Measurements from ENCODE around the gene HBP1. TPM values are rescaled to one million over a fixed set of nuclear protein-coding genes. Genes with fewer than 3 reads are reported as not detected.

Gene HBP1
- total RNA-seq, 1 donor from 2014 or later = 30.8 TPM

DNA sequence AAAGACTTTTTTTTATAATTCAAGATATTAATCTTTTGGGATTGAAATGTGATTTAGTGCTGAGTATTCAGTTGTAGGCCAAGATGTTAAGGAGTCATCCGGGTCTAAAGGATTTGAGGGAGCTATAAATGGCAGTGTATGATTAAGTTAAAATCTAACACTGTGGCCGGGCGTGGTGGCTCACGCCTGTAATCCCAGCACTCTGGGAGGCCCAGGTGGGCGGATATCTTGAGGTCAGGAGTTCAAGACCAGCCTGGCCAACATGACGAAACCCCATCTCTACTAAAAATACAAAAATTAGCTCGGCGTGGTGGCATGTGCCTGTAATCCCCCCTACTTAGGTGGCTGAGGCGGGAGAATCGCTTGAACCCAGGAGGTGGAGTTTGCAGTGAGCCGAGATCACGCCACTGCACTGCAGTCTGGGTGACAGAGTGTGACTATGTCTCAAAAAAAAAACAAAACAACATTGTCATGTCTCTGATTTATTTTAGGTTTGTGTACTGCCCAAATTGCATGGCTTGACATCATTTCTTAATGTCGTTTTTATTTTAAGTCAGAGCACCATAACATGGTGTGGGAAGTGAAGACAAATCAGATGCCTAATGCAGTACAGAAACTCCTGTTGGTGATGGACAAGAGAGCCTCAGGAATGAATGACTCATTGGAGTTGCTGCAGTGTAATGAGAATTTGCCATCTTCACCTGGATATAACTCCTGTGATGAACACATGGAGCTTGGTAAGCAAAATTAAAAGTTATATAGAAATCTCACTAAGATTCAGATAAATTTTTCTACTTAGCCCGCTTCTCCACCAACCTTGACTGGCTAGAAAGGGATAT, 10.7 kb downstream of the HBP1 start:
- intact Hi-C loops (cut with micrococcal nuclease) = no loop called here

DNA sequence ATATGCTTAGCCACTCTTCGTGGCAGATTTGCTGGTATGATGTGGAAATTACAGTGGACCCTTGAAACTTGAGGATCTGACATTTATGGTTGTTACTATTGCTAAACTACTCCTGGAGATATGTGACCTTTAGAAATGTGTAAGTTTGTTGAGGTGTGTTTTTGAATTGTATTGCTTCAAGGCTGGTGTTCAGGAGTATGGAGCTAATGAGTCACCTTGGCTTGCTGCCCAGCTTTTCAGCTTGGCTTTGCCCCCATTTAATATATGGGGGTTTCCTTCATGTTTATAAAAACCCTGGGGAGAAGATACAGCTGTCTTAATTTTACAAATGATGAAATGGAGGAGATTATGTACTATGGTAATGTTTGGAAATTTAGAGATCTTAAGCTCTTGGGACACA, 11.6 kb downstream of the HBP1 start:
- intact Hi-C loops (cut with micrococcal nuclease) = no loop called here

DNA sequence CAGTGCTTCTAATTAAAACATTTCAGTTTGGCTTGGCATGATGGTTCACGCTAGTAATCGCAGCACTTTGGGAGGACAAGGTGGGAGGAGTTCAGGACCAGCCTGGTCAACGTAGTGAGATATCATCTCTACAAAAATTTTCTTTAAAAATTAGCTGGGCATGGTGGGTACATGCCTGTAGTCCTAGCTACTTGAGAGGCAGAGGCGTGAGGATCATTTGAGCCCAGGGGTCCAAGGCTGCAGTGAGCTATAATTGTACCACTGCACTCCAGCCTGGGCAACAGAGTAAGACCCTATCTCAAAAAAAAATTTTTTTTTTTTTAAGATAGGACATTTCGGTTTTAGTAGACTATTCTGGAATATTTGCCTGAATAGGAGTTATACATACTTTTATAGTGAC, 12.4 kb downstream of the HBP1 start:
- intact Hi-C loops (cut with micrococcal nuclease) = no loop called here

GRCh38 chr7:107185716-107186115, 16.9 kb downstream of the HBP1 start:
- intact Hi-C loops (cut with micrococcal nuclease) = no loop called here

- intact Hi-C loops (cut with micrococcal nuclease) = no loop called here
Observed at GRCh38 chr7:107186240-107186639, 17.4 kb downstream of the HBP1 start.

GRCh38 chr7:107187774-107188173, 19.0 kb downstream of the HBP1 start:
- intact Hi-C loops (cut with micrococcal nuclease) = no loop called here

DNA sequence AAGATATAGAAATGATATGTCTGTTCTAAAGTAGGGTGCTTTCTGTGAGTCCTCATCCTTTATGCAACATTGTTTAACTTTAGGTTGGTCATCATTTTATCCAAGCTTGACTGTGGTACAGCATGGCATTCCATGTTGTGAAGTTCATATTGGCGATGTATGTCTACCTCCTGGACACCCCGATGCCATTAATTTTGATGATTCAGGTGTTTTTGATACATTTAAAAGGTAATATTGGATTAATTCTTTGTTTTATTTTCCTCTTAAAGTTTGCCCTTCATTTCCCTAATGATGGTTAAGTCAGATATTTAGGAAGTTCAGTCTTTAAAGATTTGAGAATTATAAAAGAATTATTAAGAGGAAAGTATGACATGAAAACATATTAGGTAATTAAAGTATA, 21.3 kb downstream of the HBP1 start:
- intact Hi-C loops (cut with micrococcal nuclease) = no loop called here

- intact Hi-C loops (cut with micrococcal nuclease) = no loop called here
Observed at GRCh38 chr7:107194052-107194451, 25.2 kb downstream of the HBP1 start.

- intact Hi-C loops (cut with micrococcal nuclease) = no loop called here
Observed at GRCh38 chr7:107196834-107197610, 28.2 kb downstream of the HBP1 start.

- intact Hi-C loops (cut with micrococcal nuclease) = loop anchor here (1.0 to 5.0 kb wide), 4 partner anchors 299 to 690 kb away; partner anchors contain the start of gene DLD
Observed at GRCh38 chr7:107201795-107202450, 33.1 kb downstream of the HBP1 start.

GRCh38 chr7:107203607-107204006, 34.8 kb downstream of the HBP1 start:
- intact Hi-C loops (cut with micrococcal nuclease) = loop anchor here (2.0 to 5.0 kb wide), 3 partner anchors 521 to 689 kb away; partner anchors contain the start of gene DLD

DNA sequence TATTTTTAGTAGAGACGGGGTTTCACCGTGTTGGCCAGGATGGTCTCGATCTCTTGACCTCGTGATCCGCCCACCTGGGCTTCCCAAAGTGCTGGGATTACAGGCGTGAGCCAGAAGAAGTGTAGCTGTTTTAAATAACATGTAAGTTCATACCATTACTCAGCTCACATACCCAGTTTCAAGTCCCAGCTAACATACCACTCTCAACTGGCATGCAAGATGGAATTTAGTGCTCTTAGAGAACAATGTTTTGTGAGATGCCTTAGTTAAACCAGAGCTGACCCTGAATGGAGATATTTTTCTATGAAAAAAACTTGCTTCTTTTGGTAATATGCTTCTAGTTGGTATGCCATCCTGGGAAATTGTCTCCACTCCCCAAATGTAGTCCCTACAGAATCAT, 37.3 kb downstream of the HBP1 start:
- intact Hi-C loops (cut with micrococcal nuclease) = no loop called here

GRCh38 chr7:107206706-107207105, 37.9 kb downstream of the HBP1 start:
- intact Hi-C loops (cut with micrococcal nuclease) = no loop called here

DNA sequence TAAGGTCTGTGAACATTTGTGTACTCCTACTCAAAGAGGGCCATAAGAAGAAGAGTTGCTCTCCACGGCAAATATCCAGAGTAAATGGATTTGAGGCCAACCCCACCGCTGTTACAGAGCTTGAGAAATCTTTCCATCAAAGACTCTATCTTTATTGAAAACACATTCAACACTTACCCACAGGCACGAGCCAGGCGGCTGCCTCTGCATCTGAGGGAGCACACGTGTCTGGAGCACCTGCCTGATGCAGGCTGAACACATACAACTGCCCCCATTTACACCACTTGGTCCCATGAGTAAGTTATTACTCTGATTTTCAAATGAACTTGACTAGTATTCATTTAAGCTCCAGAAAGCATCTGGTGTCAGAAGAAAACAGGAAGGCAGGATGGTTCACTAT, 38.7 kb downstream of the HBP1 start:
- intact Hi-C loops (cut with micrococcal nuclease) = no loop called here

GRCh38 chr7:107208024-107208521, 39.3 kb downstream of the HBP1 start:
- intact Hi-C loops (cut with micrococcal nuclease) = no loop called here

- intact Hi-C loops (cut with micrococcal nuclease) = no loop called here
Observed at GRCh38 chr7:107208563-107208962, 39.8 kb downstream of the HBP1 start.

DNA sequence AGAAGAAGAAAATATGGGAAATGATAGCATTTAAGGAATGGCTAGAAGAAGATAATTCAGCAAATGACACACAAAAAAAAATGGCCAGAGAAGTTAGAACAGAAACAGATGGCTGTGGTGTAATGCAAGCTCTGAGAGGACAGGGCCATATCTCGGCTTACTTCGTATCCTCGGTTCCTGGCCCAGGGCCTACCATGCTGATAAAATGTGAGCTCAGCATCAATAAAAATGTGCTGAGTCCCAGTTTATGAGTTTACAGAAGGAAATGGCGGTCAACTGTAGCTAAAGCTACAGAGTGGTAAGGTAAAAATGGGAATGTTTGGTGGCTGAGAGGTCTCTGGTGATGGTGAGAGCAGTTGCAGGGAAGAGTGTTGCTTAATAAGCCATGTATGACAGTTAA, 40.8 kb downstream of the HBP1 start:
- intact Hi-C loops (cut with micrococcal nuclease) = no loop called here

GRCh38 chr7:107210400-107210799, 41.6 kb downstream of the HBP1 start:
- intact Hi-C loops (cut with micrococcal nuclease) = no loop called here

DNA sequence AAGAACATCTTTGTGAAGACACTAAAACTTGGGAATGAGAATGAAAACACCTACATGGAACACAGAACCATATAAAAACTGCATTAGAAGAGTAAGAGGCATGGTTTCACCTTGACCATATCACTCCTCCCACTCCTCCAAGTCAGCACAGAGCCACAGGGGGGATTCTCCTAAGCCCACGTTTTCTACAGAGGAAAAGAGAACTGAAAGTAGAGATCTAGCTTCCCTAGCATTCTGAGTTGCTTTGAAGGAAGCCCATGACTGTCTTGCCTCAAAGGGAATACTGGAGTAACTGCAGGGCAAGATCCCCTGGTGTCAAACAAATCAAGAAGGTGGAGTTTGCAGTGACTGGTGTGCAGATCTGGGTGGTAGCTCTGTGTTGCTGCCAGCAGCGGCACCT, 43.9 kb downstream of the HBP1 start:
- intact Hi-C loops (cut with micrococcal nuclease) = no loop called here

DNA sequence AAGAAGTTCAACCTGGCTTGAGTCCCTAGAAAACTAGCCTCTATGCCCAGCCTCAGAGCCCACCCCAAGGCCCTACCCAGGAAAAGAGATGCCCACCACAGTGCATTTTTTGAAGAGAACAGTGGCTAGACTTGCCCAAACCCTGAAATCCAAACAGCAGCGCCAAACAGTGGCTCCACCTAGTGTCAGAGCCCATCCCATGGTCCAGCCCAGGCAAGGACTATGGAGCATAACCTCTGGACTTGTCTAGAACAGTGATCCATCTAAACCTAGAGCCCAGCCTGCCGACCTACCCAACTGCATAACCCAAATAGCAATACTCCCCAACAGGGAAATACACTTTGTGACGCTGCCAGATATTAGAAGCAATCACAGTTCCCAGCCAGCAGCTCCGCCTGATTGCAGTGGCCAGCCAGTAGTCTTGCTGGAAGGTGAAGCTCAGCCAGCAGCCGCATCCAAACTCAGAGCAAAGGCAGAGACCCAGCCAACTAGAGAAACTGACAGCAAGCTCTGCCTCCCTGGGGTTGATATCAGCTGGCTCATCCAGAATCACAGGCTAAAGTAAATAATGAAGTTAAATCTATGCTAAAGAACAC, 44.5 kb downstream of the HBP1 start:
- intact Hi-C loops (cut with micrococcal nuclease) = no loop called here

- intact Hi-C loops (cut with micrococcal nuclease) = no loop called here
Observed at GRCh38 chr7:107213945-107214344, 45.1 kb downstream of the HBP1 start.

All from T-helper 1 cell treated with Interleukin-12 subunit alpha and Interleukin-12 subunit beta and Interleukin-4 antibody, amounts not matched to agents 30 ng/mL and 1 ng/mL, for 36 hours (primary cell).